ENCODE data around the gene BRD3OS.

DNA sequence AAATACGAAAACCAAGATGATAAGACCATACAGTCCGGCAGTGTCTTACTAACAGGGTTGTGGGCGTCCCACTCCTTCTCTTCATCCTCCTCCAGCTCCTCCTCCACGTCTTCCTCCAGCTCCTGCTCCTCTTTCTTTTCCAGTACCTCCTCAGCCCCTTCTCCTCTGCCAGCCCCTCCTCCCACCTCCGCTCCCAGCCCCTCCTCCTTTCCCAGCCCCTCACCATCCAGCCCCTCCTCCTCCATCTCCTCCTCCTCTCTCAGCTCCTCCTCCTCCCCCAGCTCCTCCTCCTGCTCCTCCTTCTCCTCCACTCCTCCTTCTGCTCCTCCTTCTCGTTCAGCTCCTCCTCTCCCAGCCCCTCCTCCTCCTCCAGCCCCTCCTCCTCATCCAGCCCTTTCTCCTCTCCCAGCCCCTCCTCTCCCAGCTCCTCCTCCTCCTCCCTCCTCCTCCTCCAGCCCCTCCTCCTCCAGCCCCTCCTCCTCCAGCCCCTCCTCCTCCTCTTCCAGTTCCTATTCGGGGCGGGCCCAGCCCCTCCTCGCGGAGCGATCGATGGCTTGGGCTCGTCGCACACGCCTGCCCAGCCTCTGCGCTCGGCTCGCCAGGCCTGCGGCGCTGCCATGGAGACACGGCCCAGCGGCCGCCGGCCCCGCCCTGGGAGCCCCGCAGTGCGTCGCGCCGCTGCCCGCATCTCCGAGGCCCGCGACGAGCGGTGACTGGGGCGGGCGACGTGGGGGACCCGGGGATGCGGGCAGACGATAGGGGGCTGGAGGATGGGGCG is at the start of gene BRD3OS:
- TF ChIP-seq EZH2 (IDR thresholded peaks at IDR 0.05; ENCODE audit: insufficient read depth, poor library complexity, severe bottlenecking) (no peak), EZH2phosphoT487 (IDR thresholded peaks at IDR 0.05; ENCODE audit: insufficient read depth, low read depth) (no peak)
